HG02884 (cell line): ENCODE results near the gene CELF1.

Experiments
- ATAC-seq: cut with Tn5 transposase; IDR thresholded peaks from one replicate; pipeline ENCODE4 v1.9.1; 2021; ENCODE audit warnings: mild to moderate bottlenecking, moderate library complexity; ENCODE audit not compliant: unreplicated experiment

CELF1 gene

GRCh38 chr11:47426062-47426956 lies 126.6 kb downstream of the CELF1 start, which contains the start of gene PSMC3:
TSS of gene PSMC3 (minus strand) at chr11:47426439. CDS start at chr11:47426279, 160 bp downstream.
- ATAC-seq: peak; percentile 90

DNA sequence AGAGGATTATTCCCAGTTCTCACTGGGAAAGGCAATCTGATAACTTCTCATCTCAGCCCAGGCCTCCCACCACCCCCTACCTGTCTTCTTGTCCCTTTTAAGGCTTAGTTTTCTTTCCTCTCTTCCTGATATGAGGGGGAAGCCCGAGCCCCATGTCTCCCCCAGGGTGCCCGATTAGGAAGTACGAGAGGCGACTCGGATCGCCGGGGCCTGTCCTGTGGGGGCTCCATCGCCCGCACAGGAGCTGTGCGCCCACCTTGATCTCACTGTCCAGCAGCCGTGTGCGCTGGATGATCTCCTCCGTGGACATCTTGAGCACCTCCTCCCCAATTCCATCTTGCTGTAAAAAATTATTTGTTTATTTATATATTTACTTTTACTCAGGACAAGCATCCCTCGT lies 127.3 kb downstream of the CELF1 start:
- ATAC-seq: no peak

GRCh38 chr11:47418454-47419259 lies 134.3 kb downstream of the CELF1 start:
- ATAC-seq: no peak

GRCh38 chr11:47417712-47418111 lies 135.2 kb downstream of the CELF1 start:
- no peak for ATAC-seq

GRCh38 chr11:47415949-47416472 lies 136.9 kb downstream of the CELF1 start:
- ATAC-seq: no peak
